Amniotic stem cell (primary cell): ENCODE results near the gene KIF2C.
"Not testable (repeated sequence)": the region's sequence is repeated elsewhere in the genome, so short reads cannot be mapped to it uniquely, and the experiment has no call there.

Experiments used
- DNase-seq: peaks from one replicate; lab custom pipeline; 2025; lab: John Stamatoyannopoulos, UW

KIF2C gene

DNA sequence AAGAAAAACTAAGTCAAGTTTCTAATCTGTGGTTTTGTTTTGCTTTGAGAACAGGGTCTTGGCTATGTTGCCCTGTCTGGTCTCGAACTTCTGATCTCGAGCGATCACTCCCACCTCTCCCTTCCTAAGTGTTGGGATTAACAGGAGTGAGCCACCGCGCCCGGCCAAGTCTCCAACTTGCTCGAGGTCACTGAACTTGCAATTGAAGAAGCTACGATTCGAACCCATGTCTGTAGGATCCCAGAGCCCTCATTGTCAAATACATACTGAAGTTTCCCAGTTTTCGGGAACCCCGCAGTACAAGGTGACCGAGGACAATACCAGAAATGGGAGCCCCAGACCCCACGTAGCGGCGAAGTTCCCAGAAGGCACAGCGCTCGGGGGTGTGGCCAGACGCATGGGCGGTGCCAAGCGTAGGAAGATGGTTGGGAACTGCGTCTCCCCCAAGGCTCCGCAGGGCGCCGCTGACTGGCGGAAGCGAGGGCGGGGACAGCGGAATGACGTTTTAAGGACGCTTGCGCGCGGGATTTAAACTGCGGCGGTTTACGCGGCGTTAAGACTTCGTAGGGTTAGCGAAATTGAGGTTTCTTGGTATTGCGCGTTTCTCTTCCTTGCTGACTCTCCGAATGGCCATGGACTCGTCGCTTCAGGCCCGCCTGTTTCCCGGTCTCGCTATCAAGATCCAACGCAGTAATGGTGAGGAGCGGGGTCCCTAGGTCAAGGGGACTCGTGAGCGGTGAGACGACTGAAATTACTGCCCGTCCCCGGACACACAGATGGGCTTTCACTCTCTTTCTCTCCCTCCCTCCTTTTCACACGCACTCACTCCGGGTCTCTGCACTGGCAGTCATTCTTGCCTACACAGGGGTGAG, at the start of gene KIF2C:
Gene KIF2C (plus strand): TSS at position 531 of the 872 bp plus-strand sequence. CDS start 96 bp downstream, at position 627.
- peak; percentile 91 for DNase-seq

DNA sequence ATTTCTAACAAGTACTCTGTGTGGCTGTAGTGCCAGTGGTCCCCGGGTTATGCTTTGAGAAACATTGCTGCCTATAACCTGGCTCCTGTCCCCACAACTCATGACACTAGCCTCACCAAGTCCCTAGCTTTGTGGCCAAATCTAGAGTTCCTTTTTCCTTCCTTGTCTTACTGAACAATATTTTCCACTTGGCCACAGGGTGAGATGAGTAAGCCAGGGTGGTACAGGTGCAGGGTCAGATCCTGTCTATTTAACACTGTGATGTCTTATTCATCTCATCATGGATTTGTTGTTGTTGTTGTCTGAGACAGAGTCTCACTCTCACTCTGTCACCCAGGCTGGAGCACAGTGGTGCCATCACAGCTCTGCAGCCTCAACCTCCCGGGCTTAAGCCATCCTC, 46.5 kb upstream of the KIF2C start:
- DNase-seq: no peak

DNA sequence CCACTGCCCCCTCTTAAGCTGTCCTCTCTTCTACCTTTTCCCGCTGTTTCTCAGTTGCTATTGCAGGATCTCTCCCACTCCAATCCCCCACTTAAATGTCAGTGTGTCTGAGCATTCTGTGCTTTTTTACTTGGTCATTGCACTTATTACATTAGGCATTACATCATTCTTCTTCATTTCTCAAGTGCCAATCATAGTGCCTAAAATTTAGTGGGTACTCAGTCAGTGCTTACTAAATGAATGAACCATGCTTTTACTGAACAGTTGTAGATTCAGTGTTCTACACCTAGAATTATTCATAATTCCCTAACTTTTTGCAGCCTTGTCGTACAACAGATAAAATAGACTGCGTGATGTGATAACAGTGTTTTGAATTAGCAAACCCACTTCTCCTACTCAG, 45.7 kb upstream of the KIF2C start:
- no peak for DNase-seq

DNA sequence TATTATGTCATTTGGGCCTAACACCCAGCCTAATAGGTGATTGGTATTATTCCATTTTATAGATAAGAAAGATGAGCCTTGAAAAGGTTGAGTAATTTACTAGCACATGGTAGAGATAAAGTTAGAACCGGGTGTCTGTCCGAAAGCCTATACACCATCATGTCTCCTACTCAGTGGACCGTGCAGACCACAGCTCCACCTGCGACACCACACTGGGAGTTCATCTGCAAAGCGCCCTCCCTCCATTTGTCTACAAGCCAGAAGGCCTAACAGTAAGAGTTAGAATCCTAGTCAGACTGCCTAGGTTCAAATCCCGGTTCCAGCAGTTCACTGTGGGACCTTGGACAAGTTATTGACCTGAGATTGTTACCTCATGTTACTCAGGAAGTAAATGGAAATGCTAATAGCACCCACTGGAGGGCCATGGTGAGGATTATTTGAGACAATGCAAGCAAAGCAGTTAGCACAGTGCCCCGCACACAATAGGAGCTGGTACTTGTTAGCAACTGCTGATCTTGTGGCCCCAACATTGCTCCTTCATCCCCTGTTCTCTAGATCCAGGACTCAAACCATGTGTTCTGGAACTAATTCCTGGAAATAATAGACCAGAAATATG, 44.7 kb upstream of the KIF2C start:
- DNase-seq: no peak

DNA sequence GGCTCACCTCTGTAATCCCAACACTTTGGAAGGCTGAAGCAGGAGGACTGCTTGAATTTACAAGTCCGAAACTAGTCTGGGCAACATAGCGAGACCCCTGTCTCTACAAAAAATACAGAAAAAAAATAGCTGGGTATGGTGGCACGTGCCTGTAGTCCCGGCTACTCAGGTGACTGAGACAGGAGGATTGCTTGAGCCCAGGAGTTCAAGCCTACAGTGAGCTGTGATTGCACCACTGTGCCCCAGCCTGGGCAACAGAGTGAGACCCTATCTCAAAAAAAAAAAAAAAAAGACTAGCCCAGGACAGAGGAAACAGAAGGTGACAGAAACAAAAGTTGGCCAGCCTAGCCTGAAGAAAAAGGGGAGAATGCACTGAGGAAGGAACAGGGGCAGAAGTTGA, 44.0 kb upstream of the KIF2C start:
- DNase-seq: no peak

DNA sequence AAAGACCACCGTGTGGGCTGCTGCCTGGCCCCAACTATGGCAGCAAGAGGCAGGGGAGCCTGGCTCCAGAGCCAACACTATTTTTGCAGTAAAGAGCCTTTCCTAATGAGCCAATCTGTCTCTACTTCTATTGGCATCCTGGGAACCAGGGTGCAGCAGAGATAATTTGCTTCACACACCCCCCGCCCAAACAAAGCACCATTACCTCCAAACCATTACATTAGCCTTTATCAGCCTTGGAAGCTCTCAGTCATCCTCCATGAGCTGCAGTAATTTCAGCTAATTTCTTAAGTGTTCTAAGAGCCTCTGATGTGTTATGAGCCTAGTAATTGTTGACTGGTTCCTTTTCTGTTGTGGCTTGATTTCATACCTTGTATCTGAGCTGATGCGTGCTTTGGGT, 43.5 kb upstream of the KIF2C start:
- no peak for DNase-seq

DNA sequence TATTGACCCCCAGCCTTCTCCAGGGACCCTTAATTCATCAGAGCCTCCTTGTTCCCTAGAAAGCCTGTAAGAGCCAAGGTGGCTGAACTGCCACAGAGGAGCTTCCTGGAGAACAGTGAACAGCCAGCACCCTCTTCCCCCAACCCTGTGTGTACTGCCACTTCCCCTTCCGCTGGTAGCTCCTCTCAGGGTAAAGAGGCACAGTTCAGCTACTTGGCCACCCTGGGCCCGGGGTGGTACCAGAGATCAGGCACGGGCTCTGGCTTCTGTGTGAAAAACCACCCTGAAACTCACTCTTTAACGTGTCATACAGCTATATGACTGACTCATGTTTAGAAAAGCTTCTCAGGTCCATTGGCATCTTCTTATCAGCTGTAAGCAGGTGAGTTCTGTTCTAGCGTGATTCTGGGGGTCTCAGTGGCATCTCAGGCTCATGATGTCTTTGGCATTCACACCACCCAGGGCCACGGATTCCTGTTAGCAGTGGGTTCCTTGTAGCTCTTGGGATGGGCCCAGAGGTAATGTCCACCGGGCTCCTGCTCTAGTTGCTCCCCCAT, 42.8 kb upstream of the KIF2C start:
- DNase-seq: no peak

DNA sequence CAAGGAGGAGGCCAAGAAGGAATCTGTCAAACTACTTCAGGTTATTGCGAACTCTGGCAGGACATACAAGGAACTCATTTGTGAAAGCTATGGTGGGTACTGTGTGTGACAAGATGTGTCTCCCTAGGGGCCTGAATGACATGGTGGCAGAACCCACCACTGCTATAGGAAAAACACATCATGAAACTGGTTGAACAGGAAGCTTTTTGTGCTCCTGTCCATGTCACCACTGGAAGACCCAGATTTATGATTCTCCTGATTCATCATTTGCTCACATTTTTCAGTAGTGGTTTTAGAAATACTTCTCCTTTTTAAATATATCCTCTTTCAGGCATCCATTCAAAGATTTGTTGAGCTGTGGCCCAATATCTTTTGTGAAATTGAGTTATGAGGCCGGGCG, 41.5 kb upstream of the KIF2C start:
- no peak for DNase-seq

DNA sequence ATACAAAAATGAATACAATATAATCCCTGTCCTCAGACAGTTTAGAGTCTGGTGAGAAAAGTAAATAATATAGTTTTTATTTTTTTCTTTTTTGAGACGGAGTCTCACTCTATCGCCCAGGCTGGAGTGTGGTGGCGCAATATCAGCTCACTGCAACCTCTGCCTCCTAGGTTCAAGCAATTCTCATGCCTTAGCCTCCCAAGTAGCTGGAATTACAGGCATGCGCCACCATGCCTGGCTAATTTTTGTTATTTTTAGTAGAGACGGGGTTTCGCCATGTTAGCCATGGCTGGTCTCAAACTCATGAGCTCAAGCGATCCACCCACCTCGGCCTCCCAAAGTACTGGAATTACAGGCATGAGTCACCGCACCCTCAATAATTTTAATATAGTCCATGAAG, 40.3 kb upstream of the KIF2C start:
- not testable (repeated sequence) for DNase-seq

DNA sequence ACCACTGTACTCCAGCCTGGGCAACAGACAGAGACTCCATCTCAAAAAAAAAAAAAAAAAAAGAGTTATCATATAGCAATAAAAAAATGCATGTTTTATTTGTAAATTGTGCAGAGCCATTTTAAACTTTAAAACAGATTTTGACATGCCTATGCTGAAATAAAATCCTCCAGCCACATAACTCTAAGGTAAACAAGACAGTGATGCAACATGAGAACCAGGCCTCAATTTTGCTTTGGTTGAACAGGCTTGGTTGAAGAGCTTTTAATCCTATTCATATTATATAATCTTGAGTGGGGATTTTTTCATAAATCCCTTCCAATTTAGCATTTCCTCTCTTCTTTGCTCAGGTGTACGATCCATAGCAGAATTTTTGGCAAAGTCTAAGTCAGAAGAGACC, 39.1 kb upstream of the KIF2C start:
- no peak for DNase-seq

DNA sequence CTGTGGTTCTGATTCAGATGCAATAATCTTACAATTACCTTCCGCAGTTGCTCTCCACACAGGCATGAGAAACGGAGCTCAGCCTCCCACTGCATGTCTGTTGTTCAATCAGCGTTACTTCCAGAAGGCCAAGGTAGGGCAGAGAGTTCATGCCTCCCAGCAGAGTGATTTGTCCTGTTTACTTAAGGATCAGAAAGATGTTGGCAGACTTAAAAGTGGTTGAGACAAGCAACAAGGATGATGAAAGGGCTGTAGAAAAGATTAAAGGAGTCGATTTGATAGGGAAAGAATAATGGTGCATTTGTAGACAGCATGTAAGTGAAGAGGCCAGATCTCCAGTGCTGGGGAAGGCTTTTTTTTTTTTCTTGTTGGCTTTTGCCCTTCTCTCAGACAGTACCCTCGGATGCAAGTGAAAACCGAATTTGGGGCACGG, 38.5 kb upstream of the KIF2C start:
- no peak for DNase-seq

DNA sequence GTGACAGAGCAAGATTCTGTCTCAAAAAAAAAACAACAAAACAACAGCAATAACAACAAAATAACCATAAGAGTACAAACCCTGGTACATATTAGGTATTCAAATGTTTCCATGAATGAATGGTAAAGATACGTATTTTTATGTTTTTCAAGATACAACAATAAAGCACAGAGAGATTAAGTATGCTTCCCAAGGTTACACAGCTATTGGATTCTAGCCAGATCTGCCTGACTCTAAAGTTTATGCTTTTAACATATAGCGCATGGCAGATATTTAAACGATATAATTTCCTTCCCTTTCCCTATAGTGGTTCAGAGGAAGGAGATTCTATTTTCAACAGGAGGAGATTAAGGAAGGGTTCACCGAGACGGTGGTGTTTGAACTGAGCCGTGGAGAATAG, 34.2 kb upstream of the KIF2C start:
- no peak for DNase-seq

DNA sequence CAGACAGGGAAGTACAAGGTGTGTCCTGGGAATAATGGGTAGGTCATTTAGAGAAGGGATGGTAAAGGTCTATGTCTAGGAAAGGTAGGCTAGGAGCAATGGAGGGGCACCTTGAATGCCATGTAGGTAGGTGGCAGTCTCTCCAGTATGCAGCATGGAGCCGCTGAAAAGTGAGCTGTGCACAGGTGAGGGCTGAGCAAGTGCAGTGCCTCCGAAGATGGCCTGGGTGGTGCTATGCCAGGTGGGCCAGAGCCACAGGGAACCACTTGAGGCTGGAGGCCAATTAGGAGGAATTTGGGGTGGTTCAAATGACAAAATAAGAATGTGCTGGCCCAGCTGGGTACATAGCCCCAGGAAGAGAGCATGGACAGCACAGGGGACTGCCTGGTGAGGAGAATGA, 33.7 kb upstream of the KIF2C start:
- DNase-seq: no peak

DNA sequence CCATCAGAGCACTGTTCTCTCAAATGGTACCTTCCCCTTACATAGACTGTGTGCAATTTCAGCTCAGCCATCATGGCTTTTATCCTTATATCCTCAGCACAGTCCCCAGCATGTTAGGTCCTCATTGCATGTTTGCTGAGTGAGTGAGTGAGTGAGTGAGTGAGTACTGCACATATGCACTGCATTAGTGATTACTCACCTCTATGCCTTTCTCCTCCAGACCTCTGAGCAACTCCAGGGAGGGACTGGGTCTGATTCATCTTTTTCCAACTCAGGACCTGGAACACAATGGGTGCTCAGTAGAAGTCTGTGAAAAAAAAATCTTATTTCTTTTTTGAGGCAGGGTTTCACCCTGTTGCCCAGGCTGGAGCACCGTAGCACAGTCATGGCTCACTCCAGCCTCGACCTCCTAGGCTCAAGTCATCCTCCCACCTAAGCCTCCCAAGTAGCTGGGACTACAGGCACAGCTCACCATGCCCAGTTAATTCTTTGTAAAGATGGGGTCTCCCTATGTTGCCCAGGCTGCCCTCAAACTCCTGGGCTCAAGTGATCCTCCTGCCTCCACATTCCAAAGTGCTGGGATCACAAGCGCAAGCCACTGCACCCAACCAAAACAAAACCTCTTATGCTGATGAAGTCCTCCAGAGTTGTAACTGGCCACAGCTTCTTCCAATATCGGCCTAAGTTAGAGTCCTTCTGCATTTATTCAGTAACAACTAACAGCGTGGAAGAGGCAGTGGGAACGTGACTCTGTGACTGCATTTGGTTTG, 32.3 kb upstream of the KIF2C start:
- peak; percentile 66 for DNase-seq

DNA sequence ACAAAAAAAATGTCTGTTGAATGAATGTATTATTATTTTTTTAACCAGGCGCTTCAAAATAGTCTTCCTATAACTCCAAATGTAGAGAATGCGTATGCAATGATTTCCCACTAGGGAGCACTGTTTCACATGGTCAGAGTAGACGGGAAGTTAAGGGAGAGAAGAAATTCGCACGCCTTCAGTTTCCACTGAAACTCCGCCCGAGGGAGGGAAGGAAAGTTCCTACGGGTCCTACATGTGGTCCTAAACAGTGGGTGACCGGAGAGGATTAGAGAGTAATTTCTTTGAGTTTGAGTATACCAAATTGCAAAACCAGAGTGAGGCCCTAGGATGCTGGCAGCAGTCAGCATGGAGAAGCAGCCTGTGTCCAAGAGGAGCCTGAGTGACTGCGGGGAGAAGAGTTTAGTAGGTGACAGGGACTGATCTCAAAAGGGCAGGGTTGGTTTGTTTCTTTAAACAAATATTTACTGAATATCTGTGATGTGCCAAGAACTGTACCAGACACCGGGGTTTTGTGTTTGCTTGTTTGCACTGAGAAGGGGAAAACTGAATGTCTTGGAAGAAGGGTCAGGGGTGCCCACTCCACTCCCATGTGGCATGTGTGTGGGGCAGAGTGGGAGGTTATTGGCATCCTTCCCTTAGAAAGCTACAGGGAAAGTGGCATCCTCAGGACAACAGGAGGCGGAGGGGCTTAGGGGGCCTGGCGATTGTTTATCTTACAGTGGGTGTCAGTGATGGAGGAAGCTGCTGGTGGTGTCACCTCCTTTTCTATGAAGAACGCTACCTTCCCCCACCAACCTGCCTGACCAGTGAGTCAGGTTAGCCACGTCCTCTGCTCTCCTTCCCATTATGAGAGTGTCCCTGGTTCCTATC, 31.4 kb upstream of the KIF2C start:
- peak; percentile 13 for DNase-seq

DNA sequence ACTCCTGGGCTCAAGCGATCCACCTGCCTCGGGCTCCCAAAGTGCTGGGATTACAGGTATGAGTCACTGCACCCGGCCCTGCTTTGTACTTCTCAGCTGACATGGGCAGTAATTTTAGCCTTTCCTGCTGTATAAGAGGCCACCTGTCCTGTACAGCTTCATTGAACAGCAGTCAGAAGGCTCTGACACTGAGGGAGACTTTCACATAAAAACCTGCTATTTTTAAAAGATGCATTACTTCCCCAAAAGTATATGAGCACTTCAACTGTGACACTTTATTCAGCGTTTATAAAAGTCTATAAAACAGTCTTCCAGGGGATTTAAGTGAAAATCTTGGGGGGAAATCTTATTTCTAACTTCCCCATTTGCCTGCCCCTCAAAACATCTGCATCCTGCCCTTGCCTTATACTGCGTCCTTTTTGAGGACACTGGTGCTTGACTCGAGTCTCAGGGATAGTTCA, 26.3 kb upstream of the KIF2C start:
- no peak for DNase-seq

DNA sequence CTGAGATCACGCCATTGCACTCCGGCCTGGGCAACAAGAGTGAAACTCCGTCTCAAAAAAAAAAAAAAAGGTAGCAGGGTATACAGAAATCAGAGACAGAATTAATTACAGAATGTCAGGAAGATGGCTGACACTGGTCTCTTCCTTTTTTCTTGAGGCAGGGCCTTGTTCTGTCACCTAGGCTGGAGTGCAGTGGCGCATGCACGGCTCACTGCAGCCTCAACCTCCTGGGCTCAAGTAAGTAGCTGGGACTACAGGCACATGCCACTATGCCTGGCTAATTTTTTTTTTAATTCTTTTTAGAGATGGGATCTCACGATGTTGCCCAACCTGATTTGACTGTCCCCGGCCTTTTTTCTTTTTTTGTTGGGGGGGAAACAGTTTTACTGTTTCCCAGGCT, 25.1 kb upstream of the KIF2C start:
- DNase-seq: no peak

DNA sequence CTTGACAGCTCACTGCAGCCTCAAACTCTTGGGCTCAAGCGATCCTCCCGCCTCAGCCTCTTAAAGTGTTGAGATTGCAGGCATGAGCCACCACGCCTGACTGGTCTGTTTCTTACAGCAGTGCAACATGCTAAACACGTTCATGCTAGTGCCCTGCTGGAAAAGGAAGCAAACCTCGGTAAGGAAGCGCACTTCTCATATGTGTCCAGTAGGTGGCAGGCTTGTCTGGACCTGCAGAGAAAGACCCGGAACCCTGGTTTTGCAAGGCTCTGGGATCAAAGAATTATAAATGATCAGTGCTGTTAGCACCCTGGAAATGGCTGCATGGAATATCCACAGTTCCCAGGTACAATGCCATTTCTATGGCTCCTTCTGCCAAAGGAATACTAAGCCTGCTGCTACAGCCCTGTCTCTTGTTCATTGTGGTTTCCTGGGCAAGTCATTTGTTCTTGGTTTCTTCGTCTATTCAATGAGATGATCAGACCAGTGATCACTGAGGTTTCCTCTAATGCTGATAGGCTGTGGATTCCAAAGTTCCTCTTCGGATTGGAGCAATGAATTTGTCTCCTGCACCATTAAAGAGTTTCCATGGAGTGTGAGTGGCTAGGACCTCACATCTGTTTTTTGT, 24.6 kb upstream of the KIF2C start:
- DNase-seq: peak; percentile 59

DNA sequence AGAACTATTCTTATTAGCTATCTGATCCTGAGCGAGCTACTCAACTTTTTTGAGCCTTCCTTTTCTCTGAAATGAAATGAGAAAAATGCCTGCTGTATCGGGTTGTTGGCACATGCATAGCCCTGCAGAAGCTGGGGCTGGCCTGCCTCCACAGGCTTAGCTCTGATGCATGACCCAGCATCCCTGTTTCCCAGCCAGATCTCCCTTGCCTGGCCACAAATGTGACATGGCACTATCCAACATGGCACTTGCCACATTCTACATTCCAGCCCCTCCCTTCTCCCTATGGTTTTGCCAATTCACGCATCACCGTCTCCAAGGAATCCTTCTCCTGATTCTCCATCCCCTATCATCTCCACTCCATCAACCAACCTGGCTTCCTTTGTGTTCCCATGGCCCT, 22.5 kb upstream of the KIF2C start:
- no peak for DNase-seq

DNA sequence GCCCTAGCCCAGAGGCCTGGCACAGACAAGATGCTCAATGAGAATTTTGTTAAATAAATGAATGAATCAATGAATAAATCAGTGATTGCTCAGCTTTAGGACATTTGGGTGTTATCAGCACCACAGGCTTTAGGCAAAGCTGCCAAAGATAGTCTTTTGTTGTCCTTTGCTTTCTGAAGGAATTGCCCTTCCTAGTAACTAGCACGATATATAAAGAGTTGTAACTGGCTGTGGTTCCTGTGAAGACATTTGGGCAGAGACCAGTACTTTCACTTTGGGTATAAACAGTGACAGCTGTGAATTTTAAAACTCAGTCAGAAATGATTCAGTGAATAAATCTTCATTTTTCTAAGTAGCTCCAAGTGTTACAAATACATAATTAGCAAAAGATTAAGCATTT, 22.0 kb upstream of the KIF2C start:
- DNase-seq: no peak

DNA sequence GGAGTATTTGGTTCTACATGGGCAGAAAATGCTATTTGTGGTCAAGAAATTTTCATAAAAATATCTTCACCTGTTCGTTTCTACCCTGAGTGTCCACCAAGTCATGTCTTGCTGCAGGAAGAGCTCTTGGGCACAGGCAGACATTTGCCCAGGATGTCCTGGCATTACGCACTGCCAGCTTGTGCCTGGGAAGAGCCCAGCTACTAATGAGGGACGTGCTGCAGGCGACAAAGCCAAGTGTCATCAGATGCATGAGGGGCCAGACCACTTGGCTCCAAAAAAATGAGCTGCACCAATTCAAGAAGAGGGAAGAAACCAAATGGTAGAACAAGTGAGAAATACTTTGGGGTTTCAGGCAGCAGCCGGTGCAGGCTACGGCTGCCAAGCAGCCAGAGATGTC, 21.5 kb upstream of the KIF2C start:
- no peak for DNase-seq
